ENCODE measurements around the gene C2orf81.

DNA sequence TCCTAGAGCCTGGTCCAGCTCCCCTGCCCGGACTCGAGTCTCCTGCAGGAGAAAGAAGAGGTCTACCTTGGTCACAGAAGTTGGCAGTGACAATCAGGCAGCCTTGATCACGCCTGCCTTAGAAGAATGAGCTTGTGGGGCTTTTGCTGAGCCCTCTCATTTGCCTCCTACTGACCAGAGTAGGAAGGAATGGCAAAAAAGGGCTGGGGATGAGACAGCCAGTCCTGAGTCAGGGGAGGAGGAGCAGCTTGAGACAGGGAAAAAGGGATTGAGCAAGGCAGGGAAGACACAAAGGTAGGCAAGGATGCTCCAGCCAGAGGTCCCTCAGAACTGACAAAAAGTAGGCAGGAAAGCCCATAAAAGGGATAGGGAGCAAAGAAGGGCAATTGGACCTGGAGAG, 6.1 kb upstream of the C2orf81 start:
- TF ChIP-seq, protein P1, sequence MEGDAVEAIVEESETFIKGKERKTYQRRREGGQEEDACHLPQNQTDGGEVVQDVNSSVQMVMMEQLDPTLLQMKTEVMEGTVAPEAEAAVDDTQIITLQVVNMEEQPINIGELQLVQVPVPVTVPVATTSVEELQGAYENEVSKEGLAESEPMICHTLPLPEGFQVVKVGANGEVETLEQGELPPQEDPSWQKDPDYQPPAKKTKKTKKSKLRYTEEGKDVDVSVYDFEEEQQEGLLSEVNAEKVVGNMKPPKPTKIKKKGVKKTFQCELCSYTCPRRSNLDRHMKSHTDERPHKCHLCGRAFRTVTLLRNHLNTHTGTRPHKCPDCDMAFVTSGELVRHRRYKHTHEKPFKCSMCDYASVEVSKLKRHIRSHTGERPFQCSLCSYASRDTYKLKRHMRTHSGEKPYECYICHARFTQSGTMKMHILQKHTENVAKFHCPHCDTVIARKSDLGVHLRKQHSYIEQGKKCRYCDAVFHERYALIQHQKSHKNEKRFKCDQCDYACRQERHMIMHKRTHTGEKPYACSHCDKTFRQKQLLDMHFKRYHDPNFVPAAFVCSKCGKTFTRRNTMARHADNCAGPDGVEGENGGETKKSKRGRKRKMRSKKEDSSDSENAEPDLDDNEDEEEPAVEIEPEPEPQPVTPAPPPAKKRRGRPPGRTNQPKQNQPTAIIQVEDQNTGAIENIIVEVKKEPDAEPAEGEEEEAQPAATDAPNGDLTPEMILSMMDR (IDR thresholded peaks at IDR 0.05): no peak
- TF ChIP-seq EZH2 (IDR thresholded peaks at IDR 0.05): no peak
